ENCODE data around the gene THADA.

GRCh38 chr2:43393918-43394317 lies 201.9 kb downstream of the THADA start:
- no peak for TF ChIP-seq CTCF (IDR thresholded peaks at IDR 0.05)
- TF ChIP-seq POLR2A (IDR thresholded peaks at IDR 0.05): no peak
